Measurements from ENCODE around the gene SP6.

Gene SP6

DNA sequence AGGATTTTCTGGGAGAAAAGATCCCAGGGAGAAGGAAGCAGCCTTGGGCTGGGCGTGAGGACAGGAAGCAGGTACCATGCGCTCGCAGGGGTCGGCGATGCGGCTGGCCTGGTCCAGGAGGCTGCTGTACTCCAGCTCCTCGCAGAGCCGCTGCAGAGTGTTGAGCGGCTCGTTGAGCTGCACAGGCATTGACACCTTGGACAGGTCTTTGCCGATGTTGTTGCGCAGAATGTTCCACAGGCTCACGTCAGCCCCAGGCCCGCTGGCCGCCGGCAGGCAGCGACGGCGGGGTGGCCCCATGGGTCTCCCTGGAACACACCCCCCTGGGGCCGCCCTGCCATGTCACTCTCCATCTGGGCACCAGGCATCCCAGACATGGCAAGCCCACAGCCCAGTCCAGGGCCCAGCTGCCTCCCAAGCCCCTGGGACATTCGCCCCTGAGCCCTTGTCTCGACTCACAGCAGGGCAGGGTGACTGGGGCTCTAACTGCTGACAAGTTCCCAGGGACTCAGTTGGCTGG is 37.4 kb downstream of the SP6 start:
- peaks cover 98% of the 10 kb centered on the region for H3K36me3 ChIP-seq

DNA sequence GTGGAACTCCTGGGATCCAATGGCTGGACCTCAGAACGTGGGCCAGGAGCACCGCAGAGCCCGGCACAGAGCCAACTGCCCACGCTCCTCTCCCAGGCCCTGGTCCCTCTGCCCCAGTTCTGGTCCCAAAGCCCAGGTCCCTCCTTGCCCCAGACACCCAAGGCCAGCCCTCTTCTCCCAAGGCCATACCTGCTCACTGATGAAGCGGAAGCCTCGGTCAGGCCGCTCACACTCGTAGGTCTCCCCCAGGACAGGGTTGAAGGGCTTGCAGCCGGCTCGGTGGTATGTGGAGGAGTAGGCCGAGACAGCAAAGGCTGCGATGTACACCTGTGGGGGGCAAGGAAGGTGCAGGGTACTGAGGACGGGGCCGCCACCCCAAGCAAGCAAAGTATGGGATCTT is 37.9 kb downstream of the SP6 start:
- H3K9me3 ChIP-seq: no peaks in the 10 kb centered on the region
- H3K36me3 ChIP-seq: peaks cover 98% of the 10 kb centered on the region
- H3K27me3 ChIP-seq: no peaks in the 10 kb centered on the region
- H3K4me3 ChIP-seq (ENCODE audit: low read depth in 1 of 2, low read length in 1 of 2): no peak overlapping the region
- no peak overlapping the region for H3K27ac ChIP-seq
- H3K4me1 ChIP-seq (ENCODE audit: control insufficient read depth in 1 of 2, insufficient read depth in 1 of 2, low read depth in 1 of 2, low read length in 1 of 2): no peaks in the 10 kb centered on the region
- TF ChIP-seq, protein P1, sequence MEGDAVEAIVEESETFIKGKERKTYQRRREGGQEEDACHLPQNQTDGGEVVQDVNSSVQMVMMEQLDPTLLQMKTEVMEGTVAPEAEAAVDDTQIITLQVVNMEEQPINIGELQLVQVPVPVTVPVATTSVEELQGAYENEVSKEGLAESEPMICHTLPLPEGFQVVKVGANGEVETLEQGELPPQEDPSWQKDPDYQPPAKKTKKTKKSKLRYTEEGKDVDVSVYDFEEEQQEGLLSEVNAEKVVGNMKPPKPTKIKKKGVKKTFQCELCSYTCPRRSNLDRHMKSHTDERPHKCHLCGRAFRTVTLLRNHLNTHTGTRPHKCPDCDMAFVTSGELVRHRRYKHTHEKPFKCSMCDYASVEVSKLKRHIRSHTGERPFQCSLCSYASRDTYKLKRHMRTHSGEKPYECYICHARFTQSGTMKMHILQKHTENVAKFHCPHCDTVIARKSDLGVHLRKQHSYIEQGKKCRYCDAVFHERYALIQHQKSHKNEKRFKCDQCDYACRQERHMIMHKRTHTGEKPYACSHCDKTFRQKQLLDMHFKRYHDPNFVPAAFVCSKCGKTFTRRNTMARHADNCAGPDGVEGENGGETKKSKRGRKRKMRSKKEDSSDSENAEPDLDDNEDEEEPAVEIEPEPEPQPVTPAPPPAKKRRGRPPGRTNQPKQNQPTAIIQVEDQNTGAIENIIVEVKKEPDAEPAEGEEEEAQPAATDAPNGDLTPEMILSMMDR (IDR thresholded peaks at IDR 0.05): no peak

More for the DNA sequence above, 37.4 kb downstream of the SP6 start:
- Histone ChIP-seq H3K4me3 (ENCODE audit: low read depth in 1 of 2, low read length in 1 of 2) (no peak overlapping the region), H3K4me1 (ENCODE audit: control insufficient read depth in 1 of 2, insufficient read depth in 1 of 2, low read depth in 1 of 2, low read length in 1 of 2) (no peaks in the 10 kb centered on the region), H3K9me3 (no peaks in the 10 kb centered on the region), H3K27ac (no peak overlapping the region), H3K27me3 (no peaks in the 10 kb centered on the region)
- TF ChIP-seq, protein P1 (IDR thresholded peaks at IDR 0.05): no peak

GRCh38 chr17:47812146-47812920 is 38.6 kb downstream of the SP6 start:
- Histone ChIP-seq H3K27me3 (no peaks in the 10 kb centered on the region), H3K9me3 (no peaks in the 10 kb centered on the region), H3K36me3 (peaks cover 98% of the 10 kb centered on the region), H3K4me1 (ENCODE audit: control insufficient read depth in 1 of 2, insufficient read depth in 1 of 2, low read depth in 1 of 2, low read length in 1 of 2) (no peaks in the 10 kb centered on the region), H3K4me3 (ENCODE audit: low read depth in 1 of 2, low read length in 1 of 2) (no peak overlapping the region), H3K27ac (no peak overlapping the region)
- TF ChIP-seq, protein P1 (IDR thresholded peaks at IDR 0.05): no peak

- no peaks in the 10 kb centered on the region for H3K27me3 ChIP-seq
- H3K36me3 ChIP-seq: peaks cover 98% of the 10 kb centered on the region
- no peaks in the 10 kb centered on the region for H3K4me1 ChIP-seq (ENCODE audit: control insufficient read depth in 1 of 2, insufficient read depth in 1 of 2, low read depth in 1 of 2, low read length in 1 of 2)
- H3K27ac ChIP-seq: no peak overlapping the region
- TF ChIP-seq, protein P1 (IDR thresholded peaks at IDR 0.05): no peak
- no peak overlapping the region for H3K4me3 ChIP-seq (ENCODE audit: low read depth in 1 of 2, low read length in 1 of 2)
- no peaks in the 10 kb centered on the region for H3K9me3 ChIP-seq
Observed at GRCh38 chr17:47811709-47812108, 39.3 kb downstream of the SP6 start.

DNA sequence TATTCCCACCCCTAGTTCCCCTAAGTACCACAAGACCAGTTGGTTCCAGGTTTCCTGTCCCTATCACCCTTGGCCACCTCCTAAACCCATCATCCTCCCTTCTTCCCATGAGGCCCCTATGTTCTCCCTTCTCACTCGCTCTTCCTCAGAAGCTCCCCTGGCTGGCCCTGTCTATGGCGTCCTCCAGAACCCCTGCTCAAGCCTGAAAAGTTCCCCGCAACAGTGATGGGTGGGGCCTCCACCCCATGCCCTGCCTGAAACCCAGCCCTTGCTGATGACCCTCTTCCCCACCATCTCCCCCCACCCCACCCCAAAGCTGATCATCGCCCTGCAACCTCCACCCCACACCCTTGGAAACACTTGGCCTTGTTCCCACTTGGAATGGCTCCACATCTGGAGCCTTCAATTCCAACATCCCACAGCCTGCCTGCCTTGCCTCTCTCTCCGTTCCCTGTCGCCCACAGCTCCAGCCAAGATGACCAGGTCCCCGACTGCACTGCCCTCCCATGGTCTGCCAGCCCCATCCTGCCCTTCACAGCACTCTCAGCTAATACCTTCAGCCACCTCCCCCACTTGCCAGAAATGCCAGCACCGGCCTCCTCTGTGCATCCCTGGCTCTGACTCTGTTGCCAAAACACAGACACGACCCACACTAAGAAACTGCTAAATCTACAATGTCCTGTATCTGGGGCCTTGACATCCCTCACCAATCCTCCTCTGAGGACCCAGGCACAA is 39.9 kb downstream of the SP6 start:
- H3K4me3 ChIP-seq (ENCODE audit: low read depth in 1 of 2, low read length in 1 of 2): no peak overlapping the region
- no peak overlapping the region for H3K27ac ChIP-seq
- TF ChIP-seq, protein P1 (IDR thresholded peaks at IDR 0.05): no peak
- no peaks in the 10 kb centered on the region for H3K27me3 ChIP-seq
- peaks cover 94% of the 10 kb centered on the region for H3K36me3 ChIP-seq
- H3K4me1 ChIP-seq (ENCODE audit: control insufficient read depth in 1 of 2, insufficient read depth in 1 of 2, low read depth in 1 of 2, low read length in 1 of 2): no peaks in the 10 kb centered on the region
- no peaks in the 10 kb centered on the region for H3K9me3 ChIP-seq

Data from neutrophil (primary cell).